ENCODE results near the gene SPINT2.

GRCh38 chr19:38277969-38278680 lies 13.8 kb downstream of the SPINT2 start:
- TF ChIP-seq BACH2 (CRISPR knock-in tag; IDR thresholded peaks at IDR 0.05; ENCODE audit: borderline replicate concordance) (no peak), ARNTL (CRISPR knock-in tag; IDR thresholded peaks at IDR 0.05; ENCODE audit: borderline replicate concordance, low read depth) (no peak), ZFP30 (CRISPR knock-in tag; IDR thresholded peaks at IDR 0.05) (no peak), ZC3H10 (CRISPR knock-in tag; IDR thresholded peaks at IDR 0.05) (no peak), ZNF8 (CRISPR knock-in tag; IDR thresholded peaks at IDR 0.05) (no peak), PATZ1 (CRISPR knock-in tag; IDR thresholded peaks at IDR 0.05; ENCODE audit: borderline replicate concordance) (no peak), ZNF70 (CRISPR knock-in tag; IDR thresholded peaks at IDR 0.05) (no peak), ZNF565 (CRISPR knock-in tag; conservative IDR thresholded peaks at IDR 0.05; ENCODE audit: low read depth) (no peak), CREB5 (CRISPR knock-in tag; IDR thresholded peaks at IDR 0.05; ENCODE audit: low read depth) (no peak), TSHZ2 (CRISPR knock-in tag; IDR thresholded peaks at IDR 0.05) (no peak), ZFP3 (CRISPR knock-in tag; IDR thresholded peaks at IDR 0.05) (no peak), RARB (CRISPR knock-in tag; IDR thresholded peaks at IDR 0.05) (no peak), ISL1 (CRISPR knock-in tag; IDR thresholded peaks at IDR 0.05) (peak; percentile 55; the same call in 1 of the 2 replicates), CSDC2 (CRISPR knock-in tag; IDR thresholded peaks at IDR 0.05) (no peak)

Data from SK-N-SH treated with all-trans-retinoic acid at 6 μM for 48 hours (cell line).